Spleen (tissue), 7 donors: ENCODE measurements around the gene GAS6.
A peak's percentile ranks its signal among the peaks of the same experiment; 100 is the strongest.

Experiments
- POLR2AphosphoS5 ChIP-seq, 3 donors: sonication (generic); formaldehyde crosslinking; IDR thresholded peaks; one replicate each; pipeline ENCODE4 v1.5.1; 2017; ENCODE audit warnings: antibody characterized with exemption in 3 of 3
- TF ChIP-seq, protein P1 (sequence below), 11 experiments: fragments of 200-600 bp in 7 of 11; fragments of 450-650 bp in 4 of 11; sonication (generic) in 4 of 11; IDR thresholded peaks in 8 of 11; conservative IDR thresholded peaks in 3 of 11; 1 replicate in 7 of 11; 2 replicates in 4 of 11; pipeline versions ENCODE4 v1.4.0 to v1.8.0; 2016 to 2021; ENCODE audit warnings: antibody characterized with exemption in 11 of 11, inconsistent platforms in 4 of 11, mild to moderate bottlenecking in 1 of 11
- donor health status: DM: no; HTN: no; CAD: no; lungs with moderate emphysema.
- donor health status: DM: no; HTN: no; CAD: no.
- donor health status: DM: no; HTN: no; CAD: no.

- TF ChIP-seq, protein P1, sequence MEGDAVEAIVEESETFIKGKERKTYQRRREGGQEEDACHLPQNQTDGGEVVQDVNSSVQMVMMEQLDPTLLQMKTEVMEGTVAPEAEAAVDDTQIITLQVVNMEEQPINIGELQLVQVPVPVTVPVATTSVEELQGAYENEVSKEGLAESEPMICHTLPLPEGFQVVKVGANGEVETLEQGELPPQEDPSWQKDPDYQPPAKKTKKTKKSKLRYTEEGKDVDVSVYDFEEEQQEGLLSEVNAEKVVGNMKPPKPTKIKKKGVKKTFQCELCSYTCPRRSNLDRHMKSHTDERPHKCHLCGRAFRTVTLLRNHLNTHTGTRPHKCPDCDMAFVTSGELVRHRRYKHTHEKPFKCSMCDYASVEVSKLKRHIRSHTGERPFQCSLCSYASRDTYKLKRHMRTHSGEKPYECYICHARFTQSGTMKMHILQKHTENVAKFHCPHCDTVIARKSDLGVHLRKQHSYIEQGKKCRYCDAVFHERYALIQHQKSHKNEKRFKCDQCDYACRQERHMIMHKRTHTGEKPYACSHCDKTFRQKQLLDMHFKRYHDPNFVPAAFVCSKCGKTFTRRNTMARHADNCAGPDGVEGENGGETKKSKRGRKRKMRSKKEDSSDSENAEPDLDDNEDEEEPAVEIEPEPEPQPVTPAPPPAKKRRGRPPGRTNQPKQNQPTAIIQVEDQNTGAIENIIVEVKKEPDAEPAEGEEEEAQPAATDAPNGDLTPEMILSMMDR (IDR thresholded peaks at IDR 0.05 in 8 of 11, conservative IDR thresholded peaks at IDR 0.05 in 3 of 11), result no peak
- peak in 1 of 3 donors; percentile 11 for TF ChIP-seq POLR2AphosphoS5 (IDR thresholded peaks at IDR 0.05)
Observed at GRCh38 chr13:113851826-113852535, 11.9 kb downstream of the GAS6 start.
